ENCODE data around the gene FZD2.

GRCh38 chr17:44527102-44527501 lies 30.2 kb upstream of the FZD2 start:
- TF ChIP-seq CTCF (IDR thresholded peaks at IDR 0.05; ENCODE audit: low read length) (no peak), EZH2phosphoT487 (IDR thresholded peaks at IDR 0.05; ENCODE audit: low read length) (no peak), EZH2 (optimal IDR thresholded peaks at IDR 0.05; ENCODE audit: low read depth, low read length) (no peak)
